HG03439 (cell line): ENCODE measurements around the gene LMNA.

Experiments
- ATAC-seq: cut with Tn5 transposase; IDR thresholded peaks from one replicate; pipeline ENCODE4 v1.9.1; 2021; ENCODE audit warnings: mild to moderate bottlenecking, moderate library complexity; ENCODE audit not compliant: unreplicated experiment

Gene LMNA

DNA sequence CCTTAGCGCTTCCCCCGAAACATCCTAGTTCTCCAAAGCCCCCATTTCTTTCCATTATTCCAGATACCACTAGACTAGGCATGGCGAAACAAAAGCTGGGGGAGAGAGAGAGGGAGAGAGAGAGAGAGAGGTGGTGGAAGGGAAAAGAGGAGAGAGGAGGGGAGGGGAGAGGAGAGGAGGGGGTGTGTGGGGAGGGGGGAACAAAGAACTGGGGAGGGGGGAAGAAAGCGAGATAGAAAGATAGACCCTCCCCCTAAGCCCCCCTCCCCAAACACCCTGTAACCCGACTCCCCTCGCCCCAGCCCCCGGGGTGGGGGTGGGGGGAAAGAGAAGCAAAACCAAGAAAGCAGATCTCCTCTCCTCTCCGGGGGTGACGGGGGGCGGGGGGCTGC is 32.6 kb upstream of the LMNA start:
- ATAC-seq, result no peak

DNA sequence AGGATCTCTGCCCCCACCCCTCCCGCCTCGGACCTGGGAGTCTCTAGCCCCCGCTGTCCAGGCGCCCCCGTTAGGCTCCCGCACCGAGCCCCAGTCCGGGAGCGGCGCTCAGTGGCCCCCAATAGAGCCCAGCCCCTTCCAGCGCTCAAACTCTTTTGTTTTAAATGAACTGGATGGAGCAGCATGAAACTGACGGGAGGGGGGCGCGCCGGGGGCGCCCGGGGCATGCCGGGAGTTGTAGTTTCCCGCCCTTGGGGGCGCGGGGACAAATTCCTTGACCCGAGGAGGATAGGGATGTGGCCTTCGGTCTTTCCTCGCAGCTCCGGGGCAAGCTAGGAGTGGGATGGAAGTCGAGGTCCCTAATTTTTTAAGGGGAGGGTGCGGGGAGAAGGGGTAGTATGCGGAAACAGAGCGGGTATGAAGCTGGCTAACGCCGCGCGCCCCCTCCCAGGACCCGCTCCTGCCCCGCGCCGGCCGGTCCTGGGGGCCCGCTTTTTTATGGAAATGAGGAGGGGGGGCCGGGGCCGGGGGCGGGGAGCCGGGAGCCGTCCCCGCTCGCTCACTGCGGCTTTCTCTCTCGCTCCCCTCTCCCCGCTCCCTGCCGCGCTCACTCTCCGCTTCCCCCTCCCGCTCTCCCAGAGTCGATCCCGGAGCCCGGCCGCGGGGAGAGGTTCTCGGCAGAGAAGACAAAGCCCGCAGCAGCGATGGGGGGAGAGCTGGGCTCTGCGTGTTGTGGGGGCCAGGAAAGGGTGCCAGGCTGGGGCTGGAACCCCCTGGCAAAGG is 32.0 kb upstream of the LMNA start, which contains the start of gene MEX3A:
TSS of gene MEX3A (minus strand) at position 157 of the 783 bp plus-strand sequence. CDS start 467 bp downstream, outside the sequence.
- ATAC-seq, result no peak

DNA sequence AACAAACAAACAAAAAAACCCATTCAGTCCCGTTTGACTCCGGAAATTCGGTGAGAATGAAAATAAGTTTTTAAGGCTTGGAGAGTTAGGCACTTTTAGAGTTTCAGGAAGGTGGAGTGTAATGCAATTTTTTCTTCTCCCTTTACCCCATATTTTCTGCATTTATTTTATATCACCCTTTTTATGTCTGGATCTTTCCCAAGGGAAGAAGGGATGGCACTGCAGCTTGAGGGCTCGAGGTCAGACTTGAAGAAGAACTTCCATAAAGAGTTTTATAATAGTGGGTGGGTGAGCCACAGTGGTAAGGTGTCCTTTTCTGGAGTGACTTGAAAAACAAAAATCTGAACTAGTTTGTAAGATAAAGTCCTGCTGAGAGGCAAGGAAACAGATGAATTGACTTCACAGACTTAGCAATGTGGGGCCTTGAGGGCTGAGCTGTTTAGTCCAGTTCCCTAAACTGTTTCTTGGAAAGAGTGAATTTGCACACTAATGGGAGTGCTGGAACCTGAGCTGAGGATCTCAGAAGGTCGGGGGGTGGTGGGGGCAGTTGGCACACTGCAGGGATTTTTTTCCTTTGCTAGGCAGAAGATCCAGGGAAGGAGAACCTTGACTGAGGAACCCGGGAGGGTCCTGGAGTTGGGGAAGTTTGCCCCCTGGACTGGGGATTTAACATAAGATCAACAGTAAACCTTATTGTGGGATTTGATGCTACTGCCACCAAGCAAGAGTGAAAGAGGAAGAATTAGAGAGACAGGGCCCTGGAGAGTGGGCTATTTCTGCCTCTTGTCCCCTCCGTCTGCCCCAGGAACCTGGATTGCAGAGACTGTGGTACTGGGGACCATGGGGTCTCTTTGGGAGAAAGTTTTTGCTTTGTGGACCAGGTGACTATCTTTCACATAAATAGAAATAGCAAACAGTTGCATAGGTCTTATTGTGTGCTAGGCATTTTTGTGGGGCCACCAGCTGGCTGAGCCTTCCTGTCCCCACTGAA is 30.4 kb upstream of the LMNA start:
- ATAC-seq, result no peak

DNA sequence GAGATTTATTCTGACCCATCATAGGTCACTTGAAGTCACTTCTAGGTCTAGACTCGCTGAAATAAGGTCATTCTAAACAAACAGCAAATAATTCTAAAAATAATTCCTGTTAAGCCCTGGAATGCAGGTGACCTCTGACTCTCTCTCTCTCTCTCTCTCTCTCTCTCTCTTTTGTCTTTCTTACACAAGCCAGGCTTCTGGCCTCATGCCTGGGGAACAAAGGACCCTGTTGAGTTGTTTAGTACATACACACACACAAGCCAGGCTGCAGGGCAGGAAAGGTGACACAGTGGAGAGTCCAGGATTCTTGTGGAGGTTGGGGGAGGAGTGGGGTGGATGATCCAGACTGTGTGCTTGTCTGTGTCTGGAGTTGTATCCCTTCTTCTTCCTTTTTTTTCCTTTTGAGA is 28.3 kb upstream of the LMNA start:
- no peak for ATAC-seq

DNA sequence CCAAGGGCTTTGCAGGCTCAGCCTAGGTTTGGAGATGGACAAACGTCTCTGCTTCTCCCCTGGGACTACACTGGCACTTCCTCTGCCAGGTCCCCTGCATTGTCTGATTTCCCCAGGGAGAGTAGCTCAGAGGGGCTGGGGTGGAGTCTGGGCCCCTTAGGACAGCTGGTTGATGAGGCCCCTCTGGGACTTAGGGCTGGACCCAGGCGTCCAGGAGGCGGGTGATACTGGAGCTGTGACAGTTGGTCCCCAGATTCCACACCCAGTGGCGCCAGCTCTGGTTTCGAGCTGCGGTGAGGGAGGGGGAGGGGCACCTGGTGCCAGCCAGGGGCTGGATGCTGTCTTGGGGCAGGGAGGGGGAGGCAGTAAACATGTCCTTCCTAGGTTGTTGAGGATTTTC is 24.8 kb upstream of the LMNA start:
- no peak for ATAC-seq

DNA sequence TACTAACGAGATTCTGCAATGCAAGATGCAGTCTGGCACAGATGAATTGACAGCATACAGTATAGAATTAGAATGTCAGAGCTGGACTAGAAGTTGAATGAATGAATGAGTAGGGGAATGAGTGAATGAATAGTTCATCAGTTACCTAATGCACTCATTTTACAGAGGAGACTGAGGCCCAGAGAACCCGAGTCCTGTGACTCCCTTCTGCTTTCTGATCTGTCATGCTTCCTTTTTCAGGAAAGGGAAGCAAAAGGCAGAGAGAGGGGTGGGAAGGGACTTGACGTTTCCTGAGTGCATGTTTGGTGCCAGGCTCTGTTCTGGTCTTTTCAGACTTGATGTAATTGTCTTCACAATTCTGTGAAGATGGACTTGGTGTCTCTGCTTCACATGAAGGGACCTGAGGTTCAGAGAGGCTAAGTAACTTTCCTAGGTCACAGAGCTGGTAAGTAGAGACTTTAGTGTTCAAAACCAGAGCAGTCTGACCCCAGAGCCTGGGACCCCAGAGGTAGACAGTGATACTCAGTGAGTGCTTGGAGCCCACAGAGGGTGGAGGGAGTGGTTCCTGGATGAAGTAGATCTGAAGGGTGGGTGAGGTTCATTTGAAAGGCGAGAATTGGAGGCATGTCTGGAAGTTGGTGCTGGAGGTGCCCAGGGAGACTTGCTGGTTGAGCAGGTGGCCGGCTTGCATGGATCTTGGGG is 24.2 kb upstream of the LMNA start:
- no peak for ATAC-seq

DNA sequence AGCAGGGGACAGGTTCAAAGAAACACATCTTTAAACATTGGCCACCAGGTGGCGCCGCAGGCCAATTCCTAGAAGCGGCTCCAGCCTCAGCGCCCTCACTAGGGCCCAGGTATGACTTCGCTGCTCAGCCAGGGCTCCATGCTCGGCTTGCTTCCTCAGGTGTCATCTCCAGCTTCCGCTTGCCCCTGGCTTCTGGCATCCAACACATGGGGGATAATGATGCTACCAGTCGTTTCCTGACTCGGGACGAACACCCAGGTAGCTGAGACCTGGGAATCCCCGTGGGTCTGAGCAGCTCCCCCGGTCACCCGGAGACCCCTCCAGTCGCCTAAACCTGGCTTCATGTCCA is 23.7 kb upstream of the LMNA start:
- no peak for ATAC-seq

DNA sequence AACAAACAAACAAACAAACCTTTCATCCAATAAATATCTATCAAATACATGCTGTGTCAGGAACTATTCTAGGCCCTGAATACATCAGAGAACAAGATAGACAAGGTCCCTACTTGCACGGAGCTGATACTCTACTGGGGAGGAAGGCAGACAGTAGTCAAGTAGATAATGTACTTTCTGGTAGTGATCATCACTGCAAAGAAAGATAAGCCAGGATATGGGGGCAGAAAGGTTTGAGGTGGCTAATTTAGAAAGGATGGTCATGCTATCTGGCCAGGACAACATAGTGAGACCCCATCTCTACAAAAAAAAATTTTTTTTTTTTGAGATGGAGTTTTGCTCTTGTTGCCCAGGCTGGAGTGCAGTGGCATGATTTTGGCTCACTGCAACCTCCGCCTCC is 22.9 kb upstream of the LMNA start:
- no peak for ATAC-seq

DNA sequence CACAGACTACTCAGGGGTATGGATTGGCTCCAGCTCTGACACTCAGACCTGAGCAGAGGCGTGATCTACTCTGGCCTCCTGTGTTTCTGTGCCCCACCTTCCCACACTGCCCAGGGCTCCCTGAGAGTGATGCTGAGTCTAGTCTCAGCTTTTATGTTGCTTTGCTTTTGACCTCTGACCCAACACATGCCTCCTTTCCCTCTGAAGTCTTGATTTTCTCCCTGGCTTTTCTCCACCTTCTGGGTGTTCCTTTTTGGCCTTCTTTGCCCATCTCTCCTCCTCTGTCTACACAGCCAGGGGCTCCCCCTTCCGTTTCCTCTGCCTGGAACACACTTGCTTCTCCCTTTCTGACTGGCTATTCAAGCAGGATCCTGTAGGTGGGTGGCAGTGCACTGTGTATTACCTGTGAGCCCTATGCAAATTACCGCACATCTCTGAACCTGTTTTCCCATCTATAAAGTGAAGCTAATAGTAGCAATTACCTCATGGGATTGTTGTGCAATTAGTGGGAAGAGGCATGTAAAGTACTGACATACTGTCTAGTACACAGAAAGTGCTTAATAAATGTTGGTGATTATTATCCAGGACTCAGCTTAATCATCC is 18.5 kb upstream of the LMNA start:
- ATAC-seq, result no peak

DNA sequence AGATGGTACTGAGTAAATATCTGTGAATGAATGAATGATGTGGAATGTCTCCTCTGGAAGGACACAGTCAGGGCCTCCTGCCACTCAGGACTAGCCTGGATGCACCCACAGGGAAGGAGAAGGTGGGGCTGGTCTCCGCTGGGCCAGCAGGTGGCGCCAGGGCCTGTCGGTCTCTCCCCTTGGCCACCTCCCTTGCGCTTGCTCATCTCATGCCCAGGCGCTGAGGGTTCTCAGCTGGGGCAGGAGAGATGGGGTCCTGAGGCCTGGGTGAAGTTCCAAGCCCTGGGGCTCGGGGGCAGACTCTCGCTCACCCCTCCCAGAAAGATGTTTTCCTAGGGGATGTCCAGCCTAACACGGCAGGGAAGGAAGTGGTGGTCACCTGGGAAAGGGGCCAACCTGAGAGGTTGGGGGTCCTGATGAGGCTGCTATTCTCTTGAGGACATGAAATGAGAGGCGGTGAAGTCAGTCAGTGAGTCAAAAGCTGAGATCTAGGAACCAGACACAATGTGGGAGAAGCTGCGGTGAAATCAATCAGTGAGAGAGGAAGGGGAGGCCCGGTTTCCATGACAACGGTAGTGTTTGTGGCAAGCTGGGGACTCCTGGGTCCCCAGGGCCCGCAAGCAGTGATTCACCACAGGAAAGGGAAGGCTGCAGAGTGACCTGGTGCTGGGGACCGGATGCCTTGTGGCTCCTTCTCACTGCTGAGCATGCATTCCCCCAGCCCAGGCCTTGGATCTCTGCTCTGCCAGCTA is 17.7 kb upstream of the LMNA start:
- ATAC-seq, result peak; percentile 72

DNA sequence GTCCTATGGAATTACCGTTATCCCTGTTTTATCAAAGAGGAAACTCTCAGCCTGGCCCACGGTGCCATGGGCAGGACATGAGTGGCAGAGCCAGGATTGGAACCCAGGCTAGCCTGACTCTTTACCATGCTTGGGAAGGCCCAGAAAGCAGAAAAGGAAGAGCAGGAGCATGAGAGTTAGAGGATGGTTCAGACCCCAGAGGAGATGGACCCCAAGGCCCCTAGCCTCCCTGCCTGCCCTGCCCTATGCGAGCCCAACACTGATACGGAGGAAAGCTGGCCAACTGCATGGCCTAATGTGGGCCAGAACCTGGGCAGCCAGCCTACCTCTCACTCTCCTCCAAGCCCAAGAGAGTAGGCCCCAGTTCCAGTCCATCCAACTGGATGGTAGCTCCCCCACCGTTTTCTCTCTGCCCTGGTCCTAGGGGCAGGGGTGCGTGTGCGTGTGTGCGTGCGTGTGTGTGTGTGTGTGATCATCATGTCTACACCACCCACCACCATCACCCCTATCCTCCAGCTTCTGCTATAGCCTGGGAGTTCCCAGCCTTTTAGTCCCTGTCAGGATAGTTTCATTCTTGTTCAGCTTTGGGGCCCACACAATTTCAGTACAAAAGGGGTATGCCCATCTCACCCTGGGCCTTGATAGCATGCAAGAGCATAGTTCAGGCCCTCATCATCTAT is 16.9 kb upstream of the LMNA start:
- ATAC-seq, result no peak

DNA sequence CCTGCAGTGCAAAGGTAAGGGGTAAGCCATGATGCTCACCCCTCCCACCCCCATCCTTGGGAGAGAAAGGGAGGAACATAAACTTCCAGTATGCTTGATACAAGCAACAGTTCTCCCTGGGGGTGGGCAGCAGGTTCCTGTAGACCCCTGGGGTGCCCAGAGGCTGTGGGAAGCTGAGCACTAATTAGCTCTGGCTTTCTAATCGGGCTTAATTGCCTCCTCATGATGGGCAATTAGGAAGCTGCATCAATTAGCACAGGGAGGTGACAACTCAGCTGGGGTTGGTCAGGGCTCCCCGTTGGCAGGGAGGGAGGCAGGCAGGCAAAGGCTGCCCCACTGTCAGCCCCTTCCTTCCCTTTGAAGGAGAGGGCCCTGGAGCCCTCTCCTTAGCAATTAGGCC is 15.7 kb upstream of the LMNA start:
- no peak for ATAC-seq

DNA sequence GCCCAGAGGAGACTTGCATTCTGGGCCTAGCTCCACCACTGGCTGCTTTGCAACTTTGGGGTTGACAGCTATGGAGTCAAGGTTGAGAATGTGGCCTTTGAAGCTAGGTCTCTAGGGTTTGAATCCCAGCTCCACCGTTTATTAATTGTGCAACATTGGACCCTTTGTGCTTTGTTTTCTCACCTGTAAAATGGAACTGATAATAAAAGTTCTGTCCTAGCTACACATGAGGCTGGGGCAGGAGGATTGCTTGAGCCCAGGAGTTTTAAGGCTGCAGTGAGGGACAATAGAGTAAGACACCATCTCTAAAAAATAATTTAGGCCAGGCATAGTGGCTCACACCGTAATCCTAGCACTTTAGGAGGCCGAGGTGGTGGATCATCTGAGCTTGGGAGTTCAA is 15.2 kb upstream of the LMNA start:
- no peak for ATAC-seq

DNA sequence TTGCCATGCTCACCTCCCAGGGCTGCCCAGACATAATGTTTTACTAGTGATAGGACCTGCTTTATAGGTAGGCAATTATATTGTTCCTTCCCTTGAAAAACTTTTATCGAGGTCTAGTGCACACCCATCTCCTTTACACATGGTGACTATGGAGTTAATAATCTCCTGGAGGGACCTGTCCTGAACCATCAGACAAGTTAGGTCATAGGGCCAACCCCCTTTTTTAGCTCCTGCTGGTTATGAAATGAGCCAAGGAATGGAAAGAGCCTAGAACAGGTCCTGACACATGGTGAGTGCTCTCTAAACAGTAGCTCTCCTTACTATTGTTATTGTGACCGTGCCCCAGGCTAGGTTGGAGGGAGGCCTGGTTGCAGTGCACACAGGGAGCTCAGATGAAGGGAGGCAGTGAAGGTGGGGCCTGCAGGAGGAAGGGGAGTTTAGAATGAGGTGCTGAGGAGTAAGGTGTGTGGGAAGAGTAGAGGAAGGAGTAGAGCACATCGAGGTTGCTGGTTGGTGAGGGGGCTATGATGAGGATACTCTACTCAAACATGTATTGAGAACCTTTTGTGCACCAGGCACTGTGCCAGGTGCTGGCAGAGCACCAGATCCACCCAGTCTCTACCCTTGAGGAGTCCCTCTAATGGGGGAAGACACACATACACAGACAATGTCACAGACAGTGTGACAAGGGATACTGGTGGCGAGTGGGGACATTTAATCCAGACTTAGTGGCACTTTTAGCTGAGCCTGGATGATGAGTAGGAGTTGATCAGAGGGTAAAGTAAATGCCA is 14.1 kb upstream of the LMNA start:
- no peak for ATAC-seq

DNA sequence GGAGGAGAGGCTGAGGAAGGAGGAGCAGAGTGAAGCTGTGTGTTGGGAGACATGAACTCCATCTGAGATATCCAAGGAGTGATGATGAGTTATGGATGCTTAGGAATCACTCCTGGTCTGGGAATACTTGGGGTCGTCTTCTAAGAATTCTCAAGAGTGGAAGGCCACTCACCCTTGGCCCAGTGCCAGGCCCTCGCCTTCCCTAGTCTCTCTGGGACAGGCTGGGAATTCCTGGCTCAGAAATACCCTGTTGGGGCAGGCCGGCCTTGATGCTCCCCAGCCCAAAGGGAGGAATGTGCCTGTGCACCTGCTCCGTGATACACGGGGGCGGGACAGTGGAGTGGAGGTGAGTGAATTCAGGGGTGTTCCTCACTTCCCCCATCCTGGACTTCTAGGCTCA is 12.6 kb upstream of the LMNA start:
- ATAC-seq, result no peak

DNA sequence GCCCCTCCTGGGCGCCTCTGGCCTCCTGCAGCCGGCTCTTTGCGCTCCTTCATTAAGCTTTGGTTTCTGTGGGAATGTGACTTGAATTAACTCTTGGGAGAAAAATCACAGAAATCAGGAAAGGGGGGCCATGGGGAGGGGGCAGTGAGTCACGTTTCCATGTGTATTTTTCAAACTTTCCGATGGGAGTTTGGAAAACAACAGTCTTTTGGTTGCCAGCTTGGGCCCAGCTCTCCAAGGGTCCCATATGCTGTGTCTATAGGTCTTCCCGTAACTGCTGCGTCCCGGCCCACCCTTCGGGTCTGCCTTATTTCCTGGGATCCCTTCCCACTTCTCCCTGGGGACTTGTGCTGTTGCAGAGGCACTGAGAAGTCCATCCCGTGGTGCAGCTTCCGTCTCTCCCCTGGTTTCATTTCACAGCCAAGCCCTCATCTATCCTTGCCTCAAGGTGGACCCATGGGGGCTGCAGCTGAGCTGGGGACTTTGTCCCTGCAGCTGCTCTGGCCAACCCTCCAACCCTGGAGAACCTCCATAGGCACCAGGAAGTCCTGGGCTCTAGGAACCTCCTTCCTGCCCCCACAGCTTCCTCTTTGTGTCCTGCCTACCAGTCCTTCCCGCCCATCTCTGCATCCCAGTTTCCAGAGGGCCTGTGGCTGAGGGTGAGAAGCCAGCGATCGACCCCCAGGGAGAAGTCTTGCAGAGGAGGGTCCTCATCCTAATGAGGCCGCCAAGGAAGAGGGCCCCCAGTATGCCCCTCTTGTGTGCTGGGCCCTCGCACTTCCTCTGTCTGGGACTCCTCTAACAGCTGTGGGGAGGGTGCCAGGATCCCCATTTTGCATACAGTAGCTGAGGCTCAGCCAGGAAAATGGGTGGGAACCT is 11.6 kb upstream of the LMNA start:
- ATAC-seq, result no peak

DNA sequence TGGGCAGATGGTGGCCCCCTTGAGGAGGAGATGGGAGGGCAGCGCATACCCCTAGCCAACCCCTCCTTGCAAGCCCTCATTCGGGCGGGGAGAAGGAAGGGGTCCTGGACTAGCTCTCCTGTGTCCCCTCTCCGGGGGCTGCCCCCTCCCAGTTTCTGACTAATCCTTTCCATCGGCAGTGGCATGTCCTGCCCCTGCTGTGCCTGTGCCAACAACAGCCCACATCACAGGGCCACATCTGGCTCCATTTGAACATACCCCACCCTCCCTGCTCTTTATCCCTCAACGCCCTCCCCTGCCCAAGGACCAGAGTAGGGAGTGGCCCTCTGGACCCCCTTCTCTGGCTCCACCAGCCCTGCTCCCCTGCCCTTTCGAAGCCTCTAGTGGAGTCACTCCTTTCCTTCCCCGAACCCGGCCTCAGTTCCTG is 11.0 kb upstream of the LMNA start:
- no peak for ATAC-seq
